Loucy (cell line): Measurements from ENCODE around the gene LTB4R2.

Source experiments
- H2AFZ ChIP-seq: fragments of 200-600 bp; sonication (generic); 2 replicates; pipeline ENCODE4 v1.6.0; 2016; ENCODE audit warnings: antibody characterized with exemption, mild to moderate bottlenecking, low read length, moderate library complexity
- H3F3A ChIP-seq: fragments of 200-600 bp; 2 replicates; pipeline ENCODE4 v1.6.0; 2016; ENCODE audit warnings: antibody characterized with exemption, low read depth, mild to moderate bottlenecking
- H3K27me3 ChIP-seq: fragments of 200-600 bp; sonication (generic); 2 replicates; pipeline ENCODE4 v1.6.1; 2014; ENCODE audit warnings: low read length, mild to moderate bottlenecking; ENCODE audit not compliant: insufficient read depth, poor library complexity, severe bottlenecking
- H3K36me3 ChIP-seq: fragments of 200-600 bp; sonication (generic); 2 replicates; pipeline ENCODE4 v1.6.1; 2016; ENCODE audit warnings: low read length; ENCODE audit not compliant: insufficient read depth
- H3K4me1 ChIP-seq: fragments of 200-600 bp; sonication (generic); 2 replicates; pipeline ENCODE4 v1.5.1; 2014; ENCODE audit warnings: low read length, mild to moderate bottlenecking; ENCODE audit not compliant: insufficient read depth, poor library complexity, severe bottlenecking
- H3K4me2 ChIP-seq: fragments of 200-600 bp; sonication (generic); 2 replicates; pipeline ENCODE4 v1.6.0; 2014; ENCODE audit warnings: antibody characterized with exemption, low read length, low read depth, mild to moderate bottlenecking; ENCODE audit not compliant: poor library complexity, severe bottlenecking
- H3K4me3 ChIP-seq: fragments of 200-600 bp; sonication (generic); 2 replicates; pipeline ENCODE4 v1.5.1; 2014; ENCODE audit warnings: low read length, mild to moderate bottlenecking, mixed read lengths; ENCODE audit not compliant: poor library complexity, severe bottlenecking
- H3K79me2 ChIP-seq: fragments of 200-600 bp; sonication (generic); 2 replicates; pipeline ENCODE4 v1.6.1; 2014; ENCODE audit warnings: low read length; ENCODE audit not compliant: insufficient read depth
- H3K9ac ChIP-seq: fragments of 200-600 bp; sonication (generic); 2 replicates; pipeline ENCODE4 v1.6.0; 2014; ENCODE audit warnings: mild to moderate bottlenecking, low read depth, low read length, moderate library complexity; ENCODE audit not compliant: poor library complexity, severe bottlenecking
- H3K9me2 ChIP-seq: fragments of 200-600 bp; sonication (generic); replicated peaks from 2 replicates; pipeline ENCODE4 v1.6.1; 2016; ENCODE audit warnings: low read depth, low read length, mixed read lengths
- H3K9me3 ChIP-seq: fragments of 200-600 bp; sonication (generic); 2 replicates; pipeline ENCODE4 v1.6.1; 2014; ENCODE audit warnings: mild to moderate bottlenecking, antibody characterized with exemption, low read length, low read depth; ENCODE audit not compliant: insufficient read depth
- H4K20me1 ChIP-seq: fragments of 200-600 bp; sonication (generic); 2 replicates; pipeline ENCODE4 v1.6.0; 2014; ENCODE audit warnings: antibody characterized with exemption, low read length, mild to moderate bottlenecking; ENCODE audit not compliant: insufficient read depth, poor library complexity, severe bottlenecking
- EZH2phosphoT487 ChIP-seq: fragments of 200-600 bp; IDR thresholded peaks from 2 replicates; pipeline ENCODE4 v1.6.1; 2018; ENCODE audit warnings: antibody characterized with exemption, mild to moderate bottlenecking, moderate library complexity, borderline replicate concordance
- TF ChIP-seq, protein P1 (sequence below): fragments of 200-600 bp; sonication (generic); conservative IDR thresholded peaks from 2 replicates; pipeline ENCODE4 v1.5.1; 2014; ENCODE audit warnings: mild to moderate bottlenecking, antibody characterized with exemption, low read length

The LTB4R2 gene, protein sequence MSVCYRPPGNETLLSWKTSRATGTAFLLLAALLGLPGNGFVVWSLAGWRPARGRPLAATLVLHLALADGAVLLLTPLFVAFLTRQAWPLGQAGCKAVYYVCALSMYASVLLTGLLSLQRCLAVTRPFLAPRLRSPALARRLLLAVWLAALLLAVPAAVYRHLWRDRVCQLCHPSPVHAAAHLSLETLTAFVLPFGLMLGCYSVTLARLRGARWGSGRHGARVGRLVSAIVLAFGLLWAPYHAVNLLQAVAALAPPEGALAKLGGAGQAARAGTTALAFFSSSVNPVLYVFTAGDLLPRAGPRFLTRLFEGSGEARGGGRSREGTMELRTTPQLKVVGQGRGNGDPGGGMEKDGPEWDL

DNA sequence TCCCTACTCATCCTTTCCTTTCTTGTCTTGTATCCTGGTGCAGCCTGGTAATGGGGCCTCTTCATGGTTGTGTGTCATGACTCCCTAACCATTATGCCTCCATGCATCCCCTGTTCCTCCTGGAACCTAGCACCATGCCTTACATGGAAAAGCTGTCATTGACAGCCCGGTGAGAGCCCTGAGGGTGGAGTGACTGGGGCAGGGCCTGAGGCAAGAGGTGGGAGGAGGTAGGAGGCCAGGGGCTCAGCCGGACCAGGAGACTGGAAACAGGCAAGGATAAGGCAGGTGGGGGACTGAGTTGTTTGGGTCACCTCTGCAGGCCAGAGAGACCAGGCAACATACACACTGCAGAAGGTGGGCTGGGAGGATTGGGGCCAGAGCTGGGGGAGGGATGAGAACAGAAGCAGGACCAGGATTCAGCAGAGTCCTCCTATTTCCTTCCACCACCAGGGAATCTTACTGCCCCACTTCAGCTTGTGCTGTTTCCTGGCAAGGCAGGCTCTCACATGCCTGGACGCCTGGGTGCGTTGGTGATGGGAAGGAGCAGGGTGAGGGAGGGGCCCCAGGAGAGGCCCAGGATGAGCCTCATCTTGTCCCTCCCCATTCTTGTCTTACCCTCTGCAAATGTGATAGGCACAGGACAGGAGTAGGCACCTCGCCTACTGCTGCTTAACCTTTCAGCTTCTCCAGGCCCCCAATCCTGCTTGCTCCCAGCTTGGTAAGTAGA, at the start of gene LTB4R2:
LTB4R2 (plus strand) TSS at position 603 of the 727 bp plus-strand sequence. CDS start 525 bp downstream, outside the sequence.
- no peak within 1 kb of the TSS for H2AFZ ChIP-seq
- no peaks in the 10 kb centered on the region for H3K9me3 ChIP-seq
- H3F3A ChIP-seq, result no peaks in the 10 kb centered on the region
- H3K9me2 ChIP-seq, result no peaks in the 10 kb centered on the region
- peaks cover 20% of the 10 kb centered on the region for H3K4me1 ChIP-seq
- no peak within 1 kb of the TSS for H3K4me2 ChIP-seq
- no peak for TF ChIP-seq EZH2phosphoT487
- TF ChIP-seq, protein P1, sequence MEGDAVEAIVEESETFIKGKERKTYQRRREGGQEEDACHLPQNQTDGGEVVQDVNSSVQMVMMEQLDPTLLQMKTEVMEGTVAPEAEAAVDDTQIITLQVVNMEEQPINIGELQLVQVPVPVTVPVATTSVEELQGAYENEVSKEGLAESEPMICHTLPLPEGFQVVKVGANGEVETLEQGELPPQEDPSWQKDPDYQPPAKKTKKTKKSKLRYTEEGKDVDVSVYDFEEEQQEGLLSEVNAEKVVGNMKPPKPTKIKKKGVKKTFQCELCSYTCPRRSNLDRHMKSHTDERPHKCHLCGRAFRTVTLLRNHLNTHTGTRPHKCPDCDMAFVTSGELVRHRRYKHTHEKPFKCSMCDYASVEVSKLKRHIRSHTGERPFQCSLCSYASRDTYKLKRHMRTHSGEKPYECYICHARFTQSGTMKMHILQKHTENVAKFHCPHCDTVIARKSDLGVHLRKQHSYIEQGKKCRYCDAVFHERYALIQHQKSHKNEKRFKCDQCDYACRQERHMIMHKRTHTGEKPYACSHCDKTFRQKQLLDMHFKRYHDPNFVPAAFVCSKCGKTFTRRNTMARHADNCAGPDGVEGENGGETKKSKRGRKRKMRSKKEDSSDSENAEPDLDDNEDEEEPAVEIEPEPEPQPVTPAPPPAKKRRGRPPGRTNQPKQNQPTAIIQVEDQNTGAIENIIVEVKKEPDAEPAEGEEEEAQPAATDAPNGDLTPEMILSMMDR, result no peak
- H3K36me3 ChIP-seq, result peaks cover 20% of the 10 kb centered on the region; the same call in 1 of the 2 replicates
- no peaks in the 10 kb centered on the region for H3K27me3 ChIP-seq
- H3K9ac ChIP-seq, result no peak within 1 kb of the TSS
- no peaks in the 10 kb centered on the region for H3K79me2 ChIP-seq
- no peak within 1 kb of the TSS for H3K4me3 ChIP-seq
- H4K20me1 ChIP-seq, result no peaks in the 10 kb centered on the region

DNA sequence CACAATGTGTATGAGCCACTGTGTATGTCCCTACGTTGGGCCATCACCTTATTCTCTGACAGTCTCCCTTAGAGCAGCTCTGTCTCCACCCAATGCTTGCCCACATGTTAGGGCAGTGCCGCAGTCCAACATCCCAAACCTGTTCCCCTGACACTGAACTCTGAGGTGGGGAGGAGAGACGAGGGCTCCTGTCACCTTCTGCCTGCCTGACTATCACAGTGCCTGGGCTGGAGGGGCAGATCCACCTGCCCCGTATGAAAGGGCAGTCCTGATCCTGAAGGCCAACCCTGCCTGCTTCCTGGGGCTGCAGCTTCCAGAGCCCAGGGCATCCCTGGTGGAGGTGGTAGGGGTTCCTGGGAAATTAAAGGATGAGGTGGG, 49.2 kb upstream of the LTB4R2 start:
- Histone ChIP-seq H3K9ac (no peak overlapping the region), H3K27me3 (no peaks in the 10 kb centered on the region), H3K79me2 (no peaks in the 10 kb centered on the region), H3K4me2 (no peak overlapping the region), H3K4me3 (no peak overlapping the region), H3K9me3 (no peaks in the 10 kb centered on the region), H3K36me3 (no peaks in the 10 kb centered on the region), H3K4me1 (no peaks in the 10 kb centered on the region), H2AFZ (no peak overlapping the region), H3K9me2 (no peaks in the 10 kb centered on the region), H3F3A (no peaks in the 10 kb centered on the region), H4K20me1 (no peaks in the 10 kb centered on the region)
- TF ChIP-seq, protein P1, result no peak
- no peak for TF ChIP-seq EZH2phosphoT487

DNA sequence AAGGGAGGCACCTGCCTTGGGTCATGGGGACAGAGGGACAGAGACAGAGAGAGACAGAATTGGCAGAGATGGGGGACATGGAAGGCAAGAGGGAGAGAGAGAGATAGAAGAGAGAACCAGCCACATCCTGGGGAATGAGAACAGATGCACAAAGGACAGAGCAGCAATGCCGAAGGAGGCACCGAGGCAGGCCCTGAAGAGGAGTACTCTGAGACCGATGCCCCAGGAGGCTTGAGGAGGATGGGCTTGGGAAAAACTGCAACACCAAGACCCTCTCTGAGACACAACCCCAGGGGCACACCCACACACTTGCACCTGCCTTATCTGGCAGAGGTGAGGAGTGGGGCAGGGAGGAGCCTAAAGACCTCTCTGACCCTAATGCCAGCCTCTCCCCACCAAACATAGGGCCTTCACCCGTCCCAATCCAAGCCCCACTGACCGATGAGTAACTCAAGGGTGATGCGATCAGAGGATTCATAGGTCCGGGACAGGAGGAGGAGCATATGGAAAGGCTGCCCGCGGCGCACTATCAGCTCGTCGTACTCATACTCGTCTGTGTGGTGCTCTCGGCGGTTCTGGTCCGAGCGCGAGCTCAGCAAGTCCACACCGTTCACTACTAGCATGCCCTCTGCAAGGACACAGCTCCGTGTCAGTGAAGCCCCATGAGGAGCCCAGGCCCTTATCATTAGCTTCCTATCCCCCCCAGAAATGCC, 48.5 kb upstream of the LTB4R2 start:
- Histone ChIP-seq H3K9me2 (no peaks in the 10 kb centered on the region), H3K9me3 (no peaks in the 10 kb centered on the region), H4K20me1 (no peaks in the 10 kb centered on the region), H3K4me1 (no peaks in the 10 kb centered on the region), H3K27me3 (no peaks in the 10 kb centered on the region), H3K36me3 (no peaks in the 10 kb centered on the region), H3K9ac (no peak overlapping the region), H3K4me3 (no peak overlapping the region), H3K79me2 (no peaks in the 10 kb centered on the region), H3K4me2 (no peak overlapping the region), H3F3A (no peaks in the 10 kb centered on the region), H2AFZ (no peak overlapping the region)
- no peak for TF ChIP-seq EZH2phosphoT487
- TF ChIP-seq, protein P1, result no peak
